Prostate gland (tissue), 2 donors: ENCODE data around the gene ST8SIA1. TPM values are rescaled to one million over a fixed set of nuclear protein-coding genes. Genes with fewer than 3 reads are reported as not detected.

Experiments used
- DNase-seq: peaks from one replicate; pipeline ENCODE4 v3.0.0-alpha.2; 2019; ENCODE audit warnings: low spot score
- H3K27ac ChIP-seq, 2 donors: fragments of 200-600 bp; sonication (generic); 2 replicates each; pipeline ENCODE4 v1.5.1; 2017 to 2019
- H3K27me3 ChIP-seq: fragments of 200-600 bp; sonication (generic); replicated peaks from 2 replicates; pipeline ENCODE4 v1.5.1; 2019; ENCODE audit not compliant: insufficient read depth
- H3K36me3 ChIP-seq, 2 donors: fragments of 200-600 bp; sonication (generic); 1 replicate in 1 of 2; 2 replicates in 1 of 2; pipeline versions ENCODE4 v1.5.1 to v1.8.1; 2017 to 2019
- H3K4me1 ChIP-seq: fragments of 200-600 bp; sonication (generic); replicated peaks from 2 replicates; pipeline ENCODE4 v1.5.1; 2019
- H3K4me3 ChIP-seq, 2 donors: fragments of 200-600 bp; sonication (generic); 2 replicates each; pipeline ENCODE4 v1.5.1; 2017 to 2019
- H3K9me3 ChIP-seq: fragments of 200-600 bp; sonication (generic); 2 replicates; pipeline ENCODE4 v1.5.1; 2017
- POLR2A ChIP-seq: fragments of 450-650 bp; IDR thresholded peaks from one replicate; pipeline ENCODE4 v1.6.1; 2016; ENCODE audit warnings: antibody characterized with exemption, mild to moderate bottlenecking
- POLR2AphosphoS5 ChIP-seq: sonication (generic); formaldehyde crosslinking; IDR thresholded peaks from one replicate; pipeline ENCODE4 v1.6.1; 2017; ENCODE audit warnings: antibody characterized with exemption
- WGBS: methylation state at CpG from one replicate; pipeline ENCODE4 v1.1.5; 2018; 5-methylcytosine and 5-hydroxymethylcytosine counted together
- intact Hi-C: fragments of 100-400 bp; cut with DNase I; formaldehyde crosslinking; loops from one replicate; pipeline ENCODE4 v1.14.2; 2022
- total RNA-seq, 2 donors: library from RNA; depleted of rRNA; stranded (reverse); fragments of >200 nt; gene quantifications; one replicate each; pipeline ENCODE4 v1.1.0, GENCODE V29; 2016
- TF ChIP-seq, protein P1 (sequence below), 4 experiments: fragments of 200-600 bp in 2 of 4; fragments of 450-650 bp in 2 of 4; sonication (generic) in 2 of 4; IDR thresholded peaks; 1 replicate in 3 of 4; 2 replicates in 1 of 4; pipeline ENCODE4 v1.5.1; 2016 to 2019; ENCODE audit warnings: antibody characterized with exemption in 4 of 4, mild to moderate bottlenecking in 2 of 4, moderate library complexity in 2 of 4

ST8SIA1 gene
- total RNA-seq, 2 donors from 2014 or later: 17.7 to 18.8 TPM

DNA sequence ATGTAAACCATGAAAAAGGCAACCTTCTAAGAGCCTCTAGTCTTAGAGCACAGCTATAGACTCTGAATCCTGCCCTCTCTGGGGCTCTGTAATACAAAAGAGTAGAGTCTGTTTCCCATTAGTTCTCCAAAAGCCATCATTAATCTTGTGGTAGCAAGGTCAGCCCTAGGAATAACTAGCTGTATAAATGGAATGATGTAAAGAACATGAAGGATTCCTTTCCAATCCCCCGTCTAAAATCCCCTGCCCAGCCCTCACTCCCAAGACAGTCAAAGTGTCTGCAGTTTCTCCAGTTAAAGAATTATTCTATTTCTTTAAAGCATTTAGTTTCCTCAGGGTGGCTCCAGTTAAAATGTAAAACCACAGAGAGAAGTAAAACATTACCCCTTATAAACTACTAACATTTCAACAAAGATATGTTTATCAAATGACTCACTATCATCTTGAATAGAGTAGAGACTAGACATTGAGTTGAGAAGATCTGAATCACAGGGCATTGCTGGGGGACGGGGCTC is 104.2 kb downstream of the ST8SIA1 start:
- Histone ChIP-seq H3K36me3 (no peaks in the 10 kb centered on the region), H3K9me3 (no peaks in the 10 kb centered on the region), H3K27ac (no peak overlapping the region), H3K4me3 (no peak overlapping the region), H3K27me3 (no peaks in the 10 kb centered on the region), H3K4me1 (no peaks in the 10 kb centered on the region)
- 82% methylated on average over 2 of the region's 2 CpGs for WGBS
- DNase-seq: no peak
- intact Hi-C loops: no loop called here
- no peak for TF ChIP-seq POLR2A
- no peak for TF ChIP-seq POLR2AphosphoS5
- TF ChIP-seq, protein P1, sequence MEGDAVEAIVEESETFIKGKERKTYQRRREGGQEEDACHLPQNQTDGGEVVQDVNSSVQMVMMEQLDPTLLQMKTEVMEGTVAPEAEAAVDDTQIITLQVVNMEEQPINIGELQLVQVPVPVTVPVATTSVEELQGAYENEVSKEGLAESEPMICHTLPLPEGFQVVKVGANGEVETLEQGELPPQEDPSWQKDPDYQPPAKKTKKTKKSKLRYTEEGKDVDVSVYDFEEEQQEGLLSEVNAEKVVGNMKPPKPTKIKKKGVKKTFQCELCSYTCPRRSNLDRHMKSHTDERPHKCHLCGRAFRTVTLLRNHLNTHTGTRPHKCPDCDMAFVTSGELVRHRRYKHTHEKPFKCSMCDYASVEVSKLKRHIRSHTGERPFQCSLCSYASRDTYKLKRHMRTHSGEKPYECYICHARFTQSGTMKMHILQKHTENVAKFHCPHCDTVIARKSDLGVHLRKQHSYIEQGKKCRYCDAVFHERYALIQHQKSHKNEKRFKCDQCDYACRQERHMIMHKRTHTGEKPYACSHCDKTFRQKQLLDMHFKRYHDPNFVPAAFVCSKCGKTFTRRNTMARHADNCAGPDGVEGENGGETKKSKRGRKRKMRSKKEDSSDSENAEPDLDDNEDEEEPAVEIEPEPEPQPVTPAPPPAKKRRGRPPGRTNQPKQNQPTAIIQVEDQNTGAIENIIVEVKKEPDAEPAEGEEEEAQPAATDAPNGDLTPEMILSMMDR (IDR thresholded peaks at IDR 0.05): no peak

DNA sequence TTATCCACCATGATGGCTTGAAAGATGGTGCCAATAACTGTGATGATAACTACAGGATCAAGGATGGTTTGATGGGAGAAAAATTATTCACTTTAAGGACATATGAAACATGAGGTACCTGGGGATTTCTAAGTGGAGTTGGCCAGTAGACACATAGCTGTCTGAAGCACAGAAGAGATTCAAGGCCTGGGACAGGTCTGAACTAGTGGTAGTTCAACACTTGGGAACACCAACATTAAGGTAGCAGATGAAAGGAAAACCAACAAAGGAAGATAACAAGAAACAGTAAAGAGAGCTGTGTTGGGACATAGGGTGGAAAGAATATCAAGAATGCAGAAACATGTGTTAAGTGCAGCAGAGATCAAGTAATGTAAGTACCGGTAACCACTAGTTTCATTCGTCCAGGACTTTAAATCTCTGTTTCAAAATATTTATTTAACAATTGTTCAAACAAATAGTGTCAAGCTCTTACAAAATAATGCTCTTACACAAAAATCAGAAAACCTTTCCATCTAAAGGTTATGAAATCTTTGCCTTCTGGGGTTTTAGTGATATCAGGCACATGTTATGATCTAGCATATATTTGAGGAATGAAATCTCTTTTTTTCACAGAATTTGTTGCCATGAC is 104.7 kb downstream of the ST8SIA1 start:
- no peaks in the 10 kb centered on the region for H3K27me3 ChIP-seq
- H3K27ac ChIP-seq: no peak overlapping the region
- no peak for DNase-seq
- no peak for TF ChIP-seq POLR2AphosphoS5
- TF ChIP-seq, protein P1 (IDR thresholded peaks at IDR 0.05): no peak
- no peak for TF ChIP-seq POLR2A
- intact Hi-C loops: no loop called here
- no peak overlapping the region for H3K4me3 ChIP-seq
- H3K4me1 ChIP-seq: no peaks in the 10 kb centered on the region
- H3K36me3 ChIP-seq: no peaks in the 10 kb centered on the region
- WGBS: 35% methylated on average over 2 of the region's 2 CpGs
- H3K9me3 ChIP-seq: no peaks in the 10 kb centered on the region

DNA sequence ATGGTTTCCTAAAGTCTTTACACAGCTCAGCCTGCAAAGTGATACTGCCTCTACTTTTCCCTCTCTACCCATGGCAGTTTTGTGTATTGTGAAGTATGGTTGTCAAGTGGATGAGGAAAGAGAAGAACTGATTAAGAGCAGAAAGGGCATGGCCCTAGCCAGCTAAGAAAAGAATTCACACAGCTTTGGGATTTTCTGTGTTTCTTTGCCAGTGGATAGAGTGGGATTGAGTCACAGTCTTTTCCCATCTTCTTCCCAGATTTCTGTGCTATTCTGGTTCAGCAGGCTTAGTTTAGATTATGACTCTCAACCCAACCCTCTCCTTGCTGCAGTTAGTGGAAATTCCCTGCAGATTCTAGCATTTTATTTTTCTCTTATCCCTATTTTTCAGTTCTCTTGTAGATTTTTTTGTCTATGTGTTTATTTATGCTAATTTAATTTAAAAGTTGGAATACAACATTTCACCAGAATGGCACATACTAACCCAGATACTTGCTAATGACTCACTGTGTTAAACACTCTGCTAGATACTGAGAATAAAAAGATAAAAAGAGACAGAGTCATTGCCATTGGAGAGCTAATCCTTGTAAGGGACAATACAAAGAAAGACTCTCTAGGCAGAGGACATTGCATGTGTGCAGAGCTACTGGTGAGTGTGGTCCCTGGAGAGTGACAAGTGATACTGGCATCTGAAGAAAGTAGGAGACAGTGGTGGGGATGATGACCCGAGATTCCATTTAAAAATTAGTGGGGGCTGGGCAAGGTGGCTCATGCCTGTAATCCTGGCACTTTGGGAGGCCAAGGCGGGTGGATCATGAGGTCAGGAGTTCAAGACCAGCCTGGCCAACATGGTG is 106.3 kb downstream of the ST8SIA1 start:
- no peaks in the 10 kb centered on the region for H3K9me3 ChIP-seq
- H3K4me3 ChIP-seq: no peak overlapping the region
- H3K4me1 ChIP-seq: no peaks in the 10 kb centered on the region
- H3K36me3 ChIP-seq: no peaks in the 10 kb centered on the region
- no peaks in the 10 kb centered on the region for H3K27me3 ChIP-seq
- H3K27ac ChIP-seq: no peak overlapping the region
- 100% methylated on average over 2 of the region's 2 CpGs for WGBS
- intact Hi-C loops: no loop called here
- TF ChIP-seq POLR2AphosphoS5: no peak
- TF ChIP-seq, protein P1 (IDR thresholded peaks at IDR 0.05): no peak
- no peak for DNase-seq

DNA sequence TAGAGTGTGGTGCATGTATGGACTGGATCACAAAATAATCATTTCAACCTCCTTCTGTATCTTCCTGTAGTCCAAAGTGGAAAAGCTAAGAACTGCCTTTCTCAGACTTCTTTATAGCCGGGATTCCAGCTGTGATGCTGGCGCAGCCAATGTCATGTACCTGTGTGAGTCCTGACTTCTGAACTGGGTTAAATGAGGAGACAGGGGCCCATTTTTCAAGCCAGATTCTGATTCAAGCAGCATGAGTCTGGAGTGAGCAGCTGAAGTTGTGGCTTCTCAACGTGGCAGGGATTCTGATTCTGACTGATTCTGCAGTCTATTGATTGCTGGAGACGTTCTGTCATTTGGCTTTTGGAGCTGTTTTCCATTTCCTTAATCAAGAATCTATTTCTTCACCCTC is 111.2 kb downstream of the ST8SIA1 start:
- intact Hi-C loops: no loop called here
- Histone ChIP-seq H3K4me3 (no peak overlapping the region), H3K36me3 (no peaks in the 10 kb centered on the region), H3K27ac (no peak overlapping the region), H3K4me1 (no peaks in the 10 kb centered on the region), H3K27me3 (no peaks in the 10 kb centered on the region), H3K9me3 (no peaks in the 10 kb centered on the region)
- WGBS: 87% methylated on average over 4 of the region's 4 CpGs
- TF ChIP-seq, protein P1 (IDR thresholded peaks at IDR 0.05): no peak
- TF ChIP-seq POLR2AphosphoS5 (no peak), POLR2A (no peak)
- no peak for DNase-seq
